A172 (cell line): Measurements from ENCODE around the gene LSM7. TPM values are rescaled to one million over a fixed set of nuclear protein-coding genes. Genes with fewer than 3 reads are reported as not detected.

Source experiments
- DNase-seq: peaks from one replicate; pipeline ENCODE4 v3.0.0-alpha.2; 2015; ENCODE audit warnings: low spot score
- total RNA-seq: library from RNA; depleted of rRNA; stranded (reverse); fragments of >200 nt; shearing (Covaris generic); gene quantifications from 2 replicates; pipeline ENCODE4 v1.2.3, GENCODE V29; 2014; rRNA removed

Gene LSM7
- total RNA-seq, 1 experiment from 2014 or later = 493 TPM

- no peak for DNase-seq
These were observed 49.8 kb downstream of the LSM7 start for GRCh38 chr19:2278459-2279158.

GRCh38 chr19:2277138-2277537, 51.2 kb downstream of the LSM7 start:
- no peak for DNase-seq

- DNase-seq = no peak
These were observed 51.9 kb downstream of the LSM7 start for GRCh38 chr19:2276429-2276986.

- no peak for DNase-seq
These were observed 52.6 kb downstream of the LSM7 start for GRCh38 chr19:2275588-2276428.

- DNase-seq = peak; percentile 80
These were observed 53.4 kb downstream of the LSM7 start for GRCh38 chr19:2274931-2275535.

- no peak for DNase-seq
These were observed 54.1 kb downstream of the LSM7 start for GRCh38 chr19:2274185-2274711.

GRCh38 chr19:2273356-2274184, 54.8 kb downstream of the LSM7 start:
- DNase-seq = no peak

Other genes with a start within 250 kb of the LSM7 start
- gene MOB3A, start 232.3 kb downstream of the LSM7 start, total RNA-seq = 17.4 and 21.5 TPM in 2 replicates
- gene IZUMO4, start 231.7 kb downstream of the LSM7 start, total RNA-seq = 2.7 and 2.8 TPM in 2 replicates
- 167 and 176 TPM in 2 replicates for gene AP3D1, start 177.0 kb downstream of the LSM7 start, total RNA-seq
- gene DOT1L, start 164.7 kb downstream of the LSM7 start, total RNA-seq = 6.5 and 6.8 TPM in 2 replicates
- gene PLEKHJ1, start 92.3 kb downstream of the LSM7 start, total RNA-seq = 172 and 177 TPM in 2 replicates
- 41.1 and 42.9 TPM in 2 replicates for gene SF3A2, start 91.8 kb downstream of the LSM7 start, total RNA-seq
- gene AMH, start 79.3 kb downstream of the LSM7 start, total RNA-seq = 8.5 and 10.0 TPM in 2 replicates
- gene JSRP1, start 72.2 kb downstream of the LSM7 start, total RNA-seq = not detected in 2 replicates
- gene PEAK3, start 46.4 kb downstream of the LSM7 start, total RNA-seq = 0.22 and 1.7 TPM in 2 replicates
- not detected in 2 replicates for gene LINGO3, start 20.4 kb downstream of the LSM7 start, total RNA-seq
- gene SPPL2B, start 98 bp upstream of the LSM7 start, total RNA-seq = 51.9 and 60.7 TPM in 2 replicates
- not detected in 2 replicates for gene TMPRSS9, start 31.7 kb upstream of the LSM7 start, total RNA-seq
- 85.0 and 110 TPM in 2 replicates for gene TIMM13, start 99.0 kb upstream of the LSM7 start, total RNA-seq
- gene LMNB2, start 128.4 kb upstream of the LSM7 start, total RNA-seq = 232 and 348 TPM in 2 replicates
- 92.7 and 97.6 TPM in 2 replicates for gene GADD45B, start 147.5 kb upstream of the LSM7 start, total RNA-seq